ENCODE results near the gene TMEM208.

TMEM208 gene

GRCh38 chr16:67270931-67271338, 44.0 kb downstream of the TMEM208 start:
- DNase-seq (ENCODE audit: extremely low read depth, low read depth): no peak
- no peak for TF ChIP-seq CTCF (IDR thresholded peaks at IDR 0.05; ENCODE audit: low read depth, low read length)

GRCh38 chr16:67271446-67271845, 44.5 kb downstream of the TMEM208 start:
- DNase-seq (ENCODE audit: extremely low read depth, low read depth): no peak
- no peak for TF ChIP-seq CTCF (IDR thresholded peaks at IDR 0.05; ENCODE audit: low read depth, low read length)

- no peak for DNase-seq (ENCODE audit: extremely low read depth, low read depth)
- TF ChIP-seq CTCF (IDR thresholded peaks at IDR 0.05; ENCODE audit: low read depth, low read length): no peak
These were observed 48.4 kb downstream of the TMEM208 start for GRCh38 chr16:67275321-67275720.

- TF ChIP-seq CTCF (IDR thresholded peaks at IDR 0.05; ENCODE audit: low read depth, low read length): no peak
- peak; percentile 96 for DNase-seq (ENCODE audit: extremely low read depth, low read depth)
These were observed 50.5 kb downstream of the TMEM208 start for GRCh38 chr16:67277294-67277998.

GRCh38 chr16:67277999-67278772, 51.3 kb downstream of the TMEM208 start:
- DNase-seq (ENCODE audit: extremely low read depth, low read depth): peak; percentile 48
- TF ChIP-seq CTCF (IDR thresholded peaks at IDR 0.05; ENCODE audit: low read depth, low read length): no peak

Data from AG09319 (cell line).